T-cell (primary cell): ENCODE measurements around the gene PFAS. TPM values are rescaled to one million over a fixed set of nuclear protein-coding genes. Genes with fewer than 3 reads are reported as not detected.

Experiments
- ATAC-seq, 4 experiments: fragments of 200-7000 bp in 3 of 4; fragments of 150-1000 bp in 1 of 4; cut with Tn5 transposase; replicated peaks in 1 of 4; 1 replicate in 3 of 4; 2 replicates in 1 of 4; pipeline ENCODE4 v1.10.0; 2021; ENCODE audit warnings: moderate library complexity in 3 of 4, mild to moderate bottlenecking in 2 of 4, moderate number of reproducible peaks in 1 of 4
- CTCF ChIA-PET, 2 donors: fragments of 300-600 bp; sonication (Branson Sonifier 250); formaldehyde crosslinking; loops; one replicate each; lab custom pipeline; 2022; ENCODE audit warnings: antibody characterized with exemption in 2 of 2; lab: Charles Lee
- POLR2A ChIA-PET, 2 donors: fragments of 300-600 bp; sonication (Branson Sonifier 250); formaldehyde crosslinking; loops; one replicate each; lab custom pipeline; 2022; ENCODE audit warnings: antibody characterized with exemption in 2 of 2; lab: Charles Lee
- DNase-seq, 35 experiments: peaks; one replicate each; pipeline versions ENCODE4 v3.0.0 to v3.0.0-alpha.2; 2013 to 2023
- H3K27ac ChIP-seq: one replicate; pipeline ENCODE4 v1.5.1; 2013; ENCODE audit warnings: low read length
- H3K27me3 ChIP-seq, 2 experiments: replicated peaks in 1 of 2; 1 replicate in 1 of 2; 2 replicates in 1 of 2; pipeline versions ENCODE4 v1.6.1 to v1.7.0; 2013; ENCODE audit warnings: low read length in 1 of 2, mixed read lengths in 1 of 2; ENCODE audit not compliant: control insufficient read depth in 2 of 2, insufficient read depth in 2 of 2; ENCODE audit errors: extremely low read depth in 1 of 2
- H3K36me3 ChIP-seq, 2 donors: 1 replicate in 1 of 2; 2 replicates in 1 of 2; pipeline versions ENCODE4 v1.6.1 to v1.7.0; 2013; ENCODE audit warnings: low read length in 1 of 2; ENCODE audit not compliant: control insufficient read depth in 2 of 2, insufficient read depth in 1 of 2; ENCODE audit errors: extremely low read depth in 1 of 2
- H3K4me1 ChIP-seq, 2 experiments: 1 replicate in 1 of 2; 2 replicates in 1 of 2; pipeline versions ENCODE4 v1.6.1 to v1.7.0; 2013; ENCODE audit warnings: low read length in 2 of 2, mixed read lengths in 1 of 2; ENCODE audit not compliant: insufficient read depth in 2 of 2, control insufficient read depth in 1 of 2; ENCODE audit errors: extremely low read depth in 1 of 2
- H3K4me3 ChIP-seq, 2 donors: 1 replicate in 1 of 2; 2 replicates in 1 of 2; pipeline versions ENCODE4 v1.5.1 to v1.7.0; 2013; ENCODE audit warnings: mild to moderate bottlenecking in 2 of 2, low read length in 1 of 2, moderate library complexity in 1 of 2; ENCODE audit not compliant: control insufficient read depth in 1 of 2; ENCODE audit errors: extremely low read depth in 1 of 2
- H3K9me3 ChIP-seq: 2 replicates; pipeline ENCODE4 v1.7.0; 2013
- H3K27ac Mint-ChIP-seq, 2 donors: one replicate each; pipeline ENCODE4 v1.8.0; 2020 to 2021; ENCODE audit warnings: mild to moderate bottlenecking in 2 of 2, mixed read lengths in 2 of 2
- H3K27me3 Mint-ChIP-seq, 2 donors: one replicate each; pipeline ENCODE4 v1.8.0; 2021 to 2022; ENCODE audit warnings: mixed read lengths in 2 of 2
- H3K36me3 Mint-ChIP-seq: one replicate; pipeline ENCODE4 v1.8.0; 2021; ENCODE audit warnings: mixed read lengths
- H3K4me1 Mint-ChIP-seq, 3 donors: one replicate each; pipeline ENCODE4 v1.8.0; 2020 to 2022; ENCODE audit warnings: mixed read lengths in 3 of 3, mild to moderate bottlenecking in 1 of 3
- H3K4me3 Mint-ChIP-seq, 3 donors: one replicate each; pipeline ENCODE4 v1.8.0; 2020 to 2022; ENCODE audit warnings: mild to moderate bottlenecking in 3 of 3, mixed read lengths in 3 of 3, moderate library complexity in 3 of 3
- H3K9me3 Mint-ChIP-seq, 3 donors: one replicate each; pipeline ENCODE4 v1.8.0; 2020 to 2022; ENCODE audit warnings: mixed read lengths in 3 of 3
- WGBS: methylation state at CpG from one replicate; pipeline ENCODE4 v1.1.5; 2013; ENCODE audit warnings: missing lambda C conversion rate; ENCODE audit not compliant: insufficient coverage; 5-methylcytosine and 5-hydroxymethylcytosine counted together
- total RNA-seq, 35 experiments: library from RNA in 6 of 35; stranded (reverse) in 6 of 35; fragments of 120-200 nt in 1 of 35; gene quantifications; one replicate each; pipeline versions ENCODE4 v1.2.1 to v1.2.4 and lab custom pipeline; 2013 to 2026

Gene PFAS
- total RNA-seq, 5 donors from 2014 or later (not counting 1 experiment from before 2014, with no cell fraction given), result 31.5 to 52.4 (median 37.8) TPM

GRCh38 chr17:8222630-8223355 is 26.3 kb upstream of the PFAS start:
- Mint-ChIP-seq H3K4me3 (peak overlapping the region; percentile 87 to 94 (median 92)), H3K4me1 (peaks cover 61 to 73% (median 69%) of the 10 kb centered on the region in 3 donors), H3K27me3 (peaks cover 0 to 9% of the 10 kb centered on the region in 2 donors), H3K27ac (peak overlapping the region; percentile 95 to 98), H3K9me3 (no peaks in the 10 kb centered on the region), H3K36me3 (peaks cover 20% of the 10 kb centered on the region)
- H3K27me3 ChIP-seq, result no peaks in the 10 kb centered on the region
- WGBS, result 0% methylated on average over 39 of the region's 49 CpGs
- peak overlapping the region; percentile 96 for H3K27ac ChIP-seq
- ChIA-PET POLR2A (interaction anchor here (0.9 to 3.3 kb wide), 5 partner anchors 21 to 62 kb away, joined by 3 to 17 read pairs (median 4); no protein-coding TSS in a partner anchor), CTCF (interaction anchor here in 1 of 2 donors (1.0 to 2.9 kb wide), 8 partner anchors 12 to 103 kb away, joined by 3 to 27 read pairs (median 7); partner anchors contain the start of genes AURKB, CTC1, PFAS and RANGRF)
- H3K9me3 ChIP-seq, result no peaks in the 10 kb centered on the region
- H3K36me3 ChIP-seq, result peaks cover 0 to 21% of the 10 kb centered on the region in 2 donors
- DNase-seq, result peak; percentile 75 to 92 (median 84)
- peak overlapping the region; percentile 91 to 93 for H3K4me3 ChIP-seq
- peak; percentile 57 to 59 (median 58) for ATAC-seq
- H3K4me1 ChIP-seq, result peaks cover 14 to 73% of the 10 kb centered on the region in 2 experiments

- H3K36me3 ChIP-seq, result peaks cover 0 to 29% of the 10 kb centered on the region in 2 donors
- Mint-ChIP-seq H3K27me3 (peaks cover 0 to 9% of the 10 kb centered on the region in 2 donors), H3K4me3 (peak overlapping the region; percentile 87 to 94 (median 92)), H3K4me1 (peaks cover 59 to 70% (median 70%) of the 10 kb centered on the region in 3 donors), H3K9me3 (no peaks in the 10 kb centered on the region), H3K36me3 (peaks cover 26% of the 10 kb centered on the region), H3K27ac (peak overlapping the region; percentile 95 to 98)
- peak overlapping the region; percentile 96 for H3K27ac ChIP-seq
- H3K4me3 ChIP-seq, result peak overlapping the region; percentile 91 to 93
- CTCF ChIA-PET, result interaction anchor here (0.6 to 2.9 kb wide), 6 partner anchors 36 to 251 kb away, joined by 3 to 27 read pairs (median 7); partner anchors contain the start of gene SLC25A35 (in 1 of the 2)
- no peaks in the 10 kb centered on the region for H3K27me3 ChIP-seq
- ATAC-seq (peak in 3 of 4 experiments; percentile 8 to 14 (median 13)), DNase-seq (peak in 31 of 35 experiments; percentile 12 to 64 (median 37))
- H3K4me1 ChIP-seq, result peaks cover 14 to 73% of the 10 kb centered on the region in 2 experiments
- H3K9me3 ChIP-seq, result no peaks in the 10 kb centered on the region
- POLR2A ChIA-PET, result interaction anchor here (0.7 to 3.3 kb wide), 5 partner anchors 20 to 72 kb away, joined by 3 to 17 read pairs (median 4); partner anchors contain the start of genes CTC1 (in 1 of the 2) and SLC25A35 (in 1 of the 2)
- 37% methylated on average over 13 of the region's 27 CpGs for WGBS
Observed at GRCh38 chr17:8223356-8224126, 25.5 kb upstream of the PFAS start.

- POLR2A ChIA-PET, result interaction anchor here (0.6 to 1.1 kb wide), 7 partner anchors 10 to 150 kb away, joined by 3 to 7 read pairs (median 3); partner anchors contain the start of genes CTC1 (in 2 of the 2) and PFAS (in 1 of the 2)
- peaks cover 14 to 62% of the 10 kb centered on the region in 2 experiments for H3K4me1 ChIP-seq
- DNase-seq, result peak in 1 of 35 experiments; percentile 8
Observed at GRCh38 chr17:8224891-8225812, 23.9 kb upstream of the PFAS start.

GRCh38 chr17:8225813-8226535 is 23.1 kb upstream of the PFAS start:
- H3K27ac Mint-ChIP-seq, result peak overlapping the region; percentile 78 to 85
- H3K36me3 Mint-ChIP-seq, result peaks cover 40% of the 10 kb centered on the region
- ATAC-seq (peak in 3 of 4 experiments; percentile 3 to 7 (median 5)), DNase-seq (peak; percentile 45 to 86 (median 73))
- no peaks in the 10 kb centered on the region for H3K9me3 Mint-ChIP-seq
- H3K27me3 ChIP-seq, result no peaks in the 10 kb centered on the region
- POLR2A ChIA-PET, result interaction anchor here (0.6 to 1.3 kb wide), 5 partner anchors 22 to 70 kb away, joined by 3 to 5 read pairs (median 3); partner anchors contain the start of genes CTC1 (in 2 of the 2), PFAS (in 1 of the 2) and SLC25A35 (in 1 of the 2)
- CTCF ChIA-PET, result interaction anchor here in 1 of 2 donors (0.7 to 1.6 kb wide), 6 partner anchors 17 to 132 kb away, joined by 3 to 6 read pairs (median 3); partner anchors contain the start of gene PFAS
- peaks cover 0 to 6% of the 10 kb centered on the region in 2 donors for H3K27me3 Mint-ChIP-seq
- H3K4me1 Mint-ChIP-seq, result peaks cover 50 to 77% (median 64%) of the 10 kb centered on the region in 3 donors
- WGBS, result 27% methylated on average over 12 of the region's 20 CpGs
- H3K4me1 ChIP-seq, result peaks cover 13 to 54% of the 10 kb centered on the region in 2 experiments
- no peak overlapping the region for H3K4me3 ChIP-seq
- no peaks in the 10 kb centered on the region for H3K9me3 ChIP-seq
- peaks cover 18 to 42% of the 10 kb centered on the region in 2 donors for H3K36me3 ChIP-seq
- peak overlapping the region; percentile 37 to 65 (median 49) for H3K4me3 Mint-ChIP-seq
- H3K27ac ChIP-seq, result peak overlapping the region; percentile 62

More at GRCh38 chr17:8224891-8225812, 23.9 kb upstream of the PFAS start:
- Mint-ChIP-seq H3K4me1 (peaks cover 55 to 80% (median 69%) of the 10 kb centered on the region in 3 donors), H3K27me3 (peaks cover 0 to 9% of the 10 kb centered on the region in 2 donors), H3K27ac (peak overlapping the region; percentile 95 to 98), H3K9me3 (no peaks in the 10 kb centered on the region), H3K4me3 (peak overlapping the region; percentile 39 to 87 (median 69)), H3K36me3 (peaks cover 36% of the 10 kb centered on the region)
- Histone ChIP-seq H3K9me3 (no peaks in the 10 kb centered on the region), H3K27me3 (no peaks in the 10 kb centered on the region), H3K36me3 (peaks cover 10 to 36% of the 10 kb centered on the region in 2 donors), H3K27ac (no peak overlapping the region), H3K4me3 (no peak overlapping the region)
- CTCF ChIA-PET, result interaction anchor here (0.6 to 1.2 kb wide), 6 partner anchors 22 to 132 kb away, joined by 3 read pairs; partner anchors contain the start of genes BORCS6 (in 1 of the 2) and CTC1 (in 1 of the 2)
- WGBS, result 96% methylated on average over 21 of the region's 26 CpGs
- ATAC-seq, result no peak
